ENCODE results near the gene HHEX.
"Not testable (repeated sequence)": the region's sequence is repeated elsewhere in the genome, so short reads cannot be mapped to it uniquely, and the experiment has no call there.

HHEX gene

GRCh38 chr10:92735938-92736337 is 46.2 kb downstream of the HHEX start:
- DNase-seq (ENCODE audit: low read depth), result no peak
- no peak overlapping the region for H3K4me3 ChIP-seq (ENCODE audit: low read depth, low read length)
- no peak for TF ChIP-seq CTCF (IDR thresholded peaks at IDR 0.05; ENCODE audit: low read depth, low read length)
- TF ChIP-seq POLR2A (IDR thresholded peaks at IDR 0.05; ENCODE audit: extremely low read depth, insufficient read length), result no peak

- no peak for DNase-seq (ENCODE audit: low read depth)
- TF ChIP-seq CTCF (IDR thresholded peaks at IDR 0.05; ENCODE audit: low read depth, low read length) (no peak), POLR2A (IDR thresholded peaks at IDR 0.05; ENCODE audit: extremely low read depth, insufficient read length) (no peak), MAX (IDR thresholded peaks at IDR 0.05; ENCODE audit: low read depth, low read length) (no peak), MYC (IDR thresholded peaks at IDR 0.05; ENCODE audit: low read depth, low read length) (no peak)
- H3K4me3 ChIP-seq (ENCODE audit: low read depth, low read length), result no peak overlapping the region
Observed at GRCh38 chr10:92737484-92737883, 47.7 kb downstream of the HHEX start.

GRCh38 chr10:92740762-92741161 is 51.0 kb downstream of the HHEX start:
- H3K4me3 ChIP-seq (ENCODE audit: low read depth, low read length), result no peak overlapping the region
- no peak for DNase-seq (ENCODE audit: low read depth)
- TF ChIP-seq MYC (IDR thresholded peaks at IDR 0.05; ENCODE audit: low read depth, low read length) (no peak), MAX (IDR thresholded peaks at IDR 0.05; ENCODE audit: low read depth, low read length) (no peak), POLR2A (IDR thresholded peaks at IDR 0.05; ENCODE audit: extremely low read depth, insufficient read length) (no peak), CTCF (IDR thresholded peaks at IDR 0.05; ENCODE audit: low read depth, low read length) (no peak)

- not testable (repeated sequence) for DNase-seq (ENCODE audit: low read depth); H3K4me3 ChIP-seq (ENCODE audit: low read depth, low read length)
Observed at GRCh38 chr10:92741741-92742140, 52.0 kb downstream of the HHEX start.

- TF ChIP-seq CTCF (IDR thresholded peaks at IDR 0.05; ENCODE audit: low read depth, low read length), result no peak
- TF ChIP-seq MAX (IDR thresholded peaks at IDR 0.05; ENCODE audit: low read depth, low read length), result no peak
- no peak for TF ChIP-seq POLR2A (IDR thresholded peaks at IDR 0.05; ENCODE audit: extremely low read depth, insufficient read length)
- TF ChIP-seq MYC (IDR thresholded peaks at IDR 0.05; ENCODE audit: low read depth, low read length), result no peak
- DNase-seq (ENCODE audit: low read depth), result peak; percentile 76
- no peak overlapping the region for H3K4me3 ChIP-seq (ENCODE audit: low read depth, low read length)
Observed at GRCh38 chr10:92742331-92743228, 52.8 kb downstream of the HHEX start.

Data from NB4 (cell line).